ENCODE results near the gene ZNF281.

ZNF281 gene

GRCh38 chr1:200386416-200386815 is 23.4 kb downstream of the ZNF281 start:
- no peak for DNase-seq

DNA sequence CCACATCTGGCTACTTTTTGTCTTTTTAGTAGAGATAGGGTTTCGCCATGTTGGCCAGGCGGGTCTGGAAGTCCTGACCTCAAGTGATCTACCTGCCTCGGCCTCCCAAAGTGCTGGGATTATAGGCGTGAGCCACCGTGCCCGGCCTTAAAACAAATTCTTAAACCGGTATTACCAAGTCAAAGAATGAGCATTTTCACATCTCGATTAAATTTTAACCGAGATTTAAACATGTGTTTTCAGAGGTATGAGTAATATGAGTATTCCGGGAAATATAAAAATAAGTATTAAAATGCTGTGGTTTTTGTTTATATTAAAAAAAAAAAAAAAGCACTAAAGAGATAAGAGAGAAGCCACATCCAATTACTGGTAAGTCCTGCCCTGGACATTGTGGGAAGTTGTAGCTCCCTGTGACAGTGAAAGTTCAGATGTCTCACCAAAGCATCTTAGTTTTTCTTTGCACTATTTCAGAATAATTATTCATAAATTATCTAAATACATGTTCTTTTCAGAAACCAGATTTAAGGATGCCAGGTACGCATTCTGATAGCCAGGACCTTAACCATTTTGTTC is 24.9 kb downstream of the ZNF281 start:
- no peak for DNase-seq

GRCh38 chr1:200381256-200381984 is 28.4 kb downstream of the ZNF281 start:
- DNase-seq, result no peak

- no peak for DNase-seq
Observed at GRCh38 chr1:200380589-200381021, 29.2 kb downstream of the ZNF281 start.

DNA sequence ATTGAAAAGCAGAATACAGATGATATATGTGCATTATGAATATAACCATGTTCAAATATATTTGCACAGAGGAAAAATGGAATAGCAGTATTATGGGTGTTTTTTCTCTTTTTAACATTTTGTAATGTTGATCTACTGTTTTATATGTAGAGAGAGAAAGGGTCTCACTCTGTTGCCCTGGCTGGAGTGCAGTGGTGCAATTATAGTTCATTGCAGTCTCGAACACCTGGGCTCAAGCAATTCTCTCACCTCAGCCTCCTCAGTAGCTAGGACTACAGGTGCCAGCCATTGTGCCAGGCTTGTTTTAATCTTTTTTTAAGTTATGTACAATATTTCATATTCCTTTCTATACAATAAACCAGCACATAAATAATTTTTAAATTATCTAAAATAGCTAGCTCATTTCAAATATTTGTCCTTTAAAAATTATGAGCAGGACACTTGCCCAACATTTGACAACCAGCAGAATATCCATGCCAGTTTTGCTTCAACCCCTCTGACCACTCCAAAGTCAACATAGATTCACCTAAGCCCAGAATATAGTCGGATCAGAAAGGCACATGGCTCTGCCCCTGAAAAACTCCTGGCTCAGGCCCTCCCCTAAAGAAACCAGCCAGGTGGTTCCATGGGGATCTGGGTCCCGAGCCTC is 29.8 kb downstream of the ZNF281 start:
- no peak for DNase-seq

- DNase-seq, result no peak
Observed at GRCh38 chr1:200379432-200379757, 30.4 kb downstream of the ZNF281 start.

DNA sequence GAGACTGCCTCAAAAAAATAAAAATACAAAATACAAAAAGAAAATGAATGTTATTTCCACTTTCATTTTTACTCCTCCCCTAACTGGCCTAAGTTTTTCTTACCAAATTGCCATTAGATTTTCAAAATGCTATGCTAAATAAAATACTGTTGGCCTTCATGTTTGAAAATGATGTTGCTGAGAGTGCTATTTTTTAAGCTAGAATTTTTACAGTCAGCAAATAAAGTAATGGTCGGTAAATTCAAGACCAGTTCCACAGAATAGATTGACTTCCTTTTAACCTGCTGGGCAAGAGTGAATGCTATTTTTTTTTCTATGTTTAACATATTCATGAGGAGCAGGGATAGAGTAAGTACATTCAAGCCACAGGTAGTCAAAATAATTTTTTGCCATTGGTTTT is 31.7 kb downstream of the ZNF281 start:
- no peak for DNase-seq

GRCh38 chr1:200376528-200376927 is 33.3 kb downstream of the ZNF281 start:
- DNase-seq, result no peak

- DNase-seq, result no peak
Observed at GRCh38 chr1:200374569-200375295, 35.1 kb downstream of the ZNF281 start.

- DNase-seq, result no peak
Observed at GRCh38 chr1:200373811-200374231, 36.0 kb downstream of the ZNF281 start.

GRCh38 chr1:200372885-200373181 is 37.0 kb downstream of the ZNF281 start:
- DNase-seq, result no peak

DNA sequence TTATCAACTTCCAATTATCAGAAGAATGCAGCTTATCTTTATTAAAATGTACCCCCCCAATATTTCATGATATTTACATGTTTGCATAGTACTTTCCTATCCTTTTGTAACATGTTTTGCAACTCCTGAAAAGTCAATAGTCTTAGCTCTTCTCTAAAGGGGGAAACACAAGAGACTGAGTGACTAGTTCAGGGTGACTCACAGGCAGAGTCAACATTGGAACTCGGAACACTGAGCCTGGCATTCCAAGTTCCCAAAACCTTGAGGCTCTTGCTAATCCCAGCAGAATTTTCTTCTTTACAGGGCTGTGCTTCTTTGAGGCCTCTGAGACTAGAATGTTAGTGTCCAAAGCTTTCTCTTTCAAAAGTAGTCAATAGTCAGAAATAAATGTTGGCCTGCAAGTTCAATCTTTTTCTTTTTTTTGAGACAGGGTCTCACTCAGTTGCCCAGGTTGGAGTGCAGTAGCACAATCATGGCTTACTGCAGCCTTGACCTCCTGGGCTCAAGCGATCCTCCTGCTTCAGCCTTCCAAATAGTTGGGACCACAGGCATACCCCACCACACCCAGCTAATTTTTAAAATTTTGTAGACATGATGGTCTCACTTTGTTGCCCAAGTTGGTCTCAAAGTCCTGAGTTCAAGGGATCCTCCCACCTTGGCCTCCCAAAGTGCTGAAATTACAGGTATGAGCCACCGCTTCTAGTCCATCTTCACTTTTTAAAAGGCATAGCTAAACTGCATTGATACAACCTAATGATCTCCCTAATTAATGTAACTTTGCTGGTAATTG is 37.5 kb downstream of the ZNF281 start:
- no peak for DNase-seq

DNA sequence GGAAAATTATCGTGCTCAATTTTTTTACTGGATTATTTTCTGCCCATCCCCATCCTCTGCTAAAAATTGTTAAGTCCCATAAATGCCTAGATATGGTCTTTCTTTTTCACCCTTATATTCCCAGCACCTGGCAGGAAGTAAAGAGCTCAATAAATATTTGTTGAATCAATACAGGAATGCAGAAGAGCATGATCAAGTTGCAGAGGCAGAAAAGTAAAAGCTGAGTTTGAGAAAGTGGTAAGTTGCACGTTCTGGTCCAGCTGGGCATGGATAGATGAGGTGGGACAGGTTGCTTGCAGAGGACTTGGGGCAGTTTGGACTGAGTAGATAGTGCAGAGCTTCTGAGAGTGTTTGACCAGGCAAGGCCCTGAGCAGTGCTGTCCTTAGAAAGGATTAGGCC is 40.1 kb downstream of the ZNF281 start:
- DNase-seq, result no peak

DNA sequence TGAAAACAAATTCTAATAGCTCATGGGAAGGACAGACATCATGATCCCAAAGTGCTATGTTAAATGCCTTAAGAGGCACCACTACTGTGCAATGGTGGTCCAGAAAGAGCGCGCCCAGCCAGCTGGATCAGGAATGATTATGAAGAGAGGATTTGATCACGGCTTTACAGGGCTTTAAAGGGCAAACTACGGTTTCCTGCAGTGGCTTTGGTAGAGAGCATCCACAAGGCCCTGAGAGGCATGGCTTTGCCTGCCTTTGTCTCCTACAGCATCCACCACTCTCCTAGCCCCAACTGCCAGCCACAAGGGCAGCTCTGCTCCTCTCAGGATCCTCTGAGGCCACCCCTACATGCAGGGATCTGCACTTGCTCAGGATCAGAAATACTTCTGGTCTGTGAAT is 40.7 kb downstream of the ZNF281 start:
- DNase-seq, result no peak

DNA sequence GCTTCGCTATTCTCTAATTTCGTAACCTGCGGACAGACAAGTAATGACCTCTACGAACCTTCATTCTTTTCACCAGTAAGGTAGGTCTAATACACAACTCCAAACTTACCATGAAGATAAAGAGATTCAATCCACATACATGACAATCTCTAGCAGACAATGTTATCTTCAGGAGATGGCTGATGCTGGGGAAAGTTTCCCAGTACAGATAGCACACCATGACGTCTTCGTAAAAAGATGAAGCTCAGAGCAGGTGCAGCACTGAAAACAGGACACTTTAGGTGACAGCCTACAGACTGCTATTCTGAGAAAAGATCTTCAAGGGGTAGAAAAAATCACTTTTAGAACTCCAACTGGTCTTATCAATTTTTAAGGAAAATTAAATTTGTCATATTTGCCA is 41.3 kb downstream of the ZNF281 start:
- no peak for DNase-seq

DNA sequence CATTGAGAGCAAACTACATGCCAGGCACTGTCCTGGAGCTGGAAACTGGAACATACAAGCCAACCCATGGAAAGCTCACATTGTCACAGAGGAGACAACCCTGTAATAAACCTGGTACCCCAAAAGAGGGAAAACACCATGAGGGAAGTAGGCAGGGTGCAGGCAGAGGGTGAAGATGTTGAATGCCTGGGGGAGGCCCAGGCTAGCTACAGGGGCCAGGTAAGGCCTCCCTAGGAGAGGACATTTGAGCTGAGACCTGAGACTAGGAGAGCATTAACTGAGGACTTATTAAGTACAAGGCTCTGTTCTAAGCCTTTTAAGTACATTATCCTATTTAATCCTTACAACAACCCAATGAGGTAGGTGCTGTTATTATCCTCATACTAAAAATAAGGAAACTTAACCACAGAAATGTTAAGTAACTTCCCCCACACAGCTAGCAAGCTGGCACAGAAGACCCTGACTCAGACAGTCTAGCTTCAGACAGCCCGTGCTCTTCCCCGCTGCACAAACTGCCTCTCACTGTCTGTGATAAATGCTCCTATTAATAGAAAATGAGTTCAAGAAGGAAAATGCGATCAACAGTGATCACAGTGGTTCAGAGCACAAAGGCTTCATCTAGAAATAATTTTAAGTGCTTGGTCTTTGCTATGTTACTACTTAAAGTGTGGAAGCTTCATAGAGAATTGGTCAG is 41.8 kb downstream of the ZNF281 start:
- DNase-seq, result no peak

- no peak for DNase-seq
Observed at GRCh38 chr1:200366577-200367253, 43.1 kb downstream of the ZNF281 start.

DNA sequence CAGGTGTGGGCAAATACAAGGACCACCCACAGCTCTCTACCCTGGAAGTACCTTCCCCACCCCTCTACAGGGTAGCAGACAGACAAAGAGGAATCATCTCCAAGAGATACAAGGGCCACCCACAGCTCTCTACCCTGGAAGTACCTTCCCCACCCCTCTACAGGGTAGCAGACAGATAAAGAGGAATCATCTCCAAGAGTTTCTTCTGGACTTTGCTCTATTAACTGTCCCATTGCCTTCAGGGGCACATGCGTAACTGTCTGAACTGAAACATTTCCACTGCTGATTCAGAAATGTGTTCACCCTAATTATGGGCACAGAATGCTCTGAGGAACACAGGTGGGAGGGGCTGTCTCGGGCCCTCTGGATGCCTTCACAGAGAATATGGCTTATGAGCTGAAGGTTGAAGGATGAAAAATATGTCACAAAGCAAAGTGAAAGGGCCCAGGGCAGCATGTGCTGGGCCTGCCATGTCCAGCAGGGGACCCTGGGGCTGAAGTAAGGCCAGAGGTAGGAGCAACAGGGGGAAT is 43.9 kb downstream of the ZNF281 start:
- no peak for DNase-seq

GRCh38 chr1:200364831-200365230 is 45.0 kb downstream of the ZNF281 start:
- DNase-seq, result no peak

DNA sequence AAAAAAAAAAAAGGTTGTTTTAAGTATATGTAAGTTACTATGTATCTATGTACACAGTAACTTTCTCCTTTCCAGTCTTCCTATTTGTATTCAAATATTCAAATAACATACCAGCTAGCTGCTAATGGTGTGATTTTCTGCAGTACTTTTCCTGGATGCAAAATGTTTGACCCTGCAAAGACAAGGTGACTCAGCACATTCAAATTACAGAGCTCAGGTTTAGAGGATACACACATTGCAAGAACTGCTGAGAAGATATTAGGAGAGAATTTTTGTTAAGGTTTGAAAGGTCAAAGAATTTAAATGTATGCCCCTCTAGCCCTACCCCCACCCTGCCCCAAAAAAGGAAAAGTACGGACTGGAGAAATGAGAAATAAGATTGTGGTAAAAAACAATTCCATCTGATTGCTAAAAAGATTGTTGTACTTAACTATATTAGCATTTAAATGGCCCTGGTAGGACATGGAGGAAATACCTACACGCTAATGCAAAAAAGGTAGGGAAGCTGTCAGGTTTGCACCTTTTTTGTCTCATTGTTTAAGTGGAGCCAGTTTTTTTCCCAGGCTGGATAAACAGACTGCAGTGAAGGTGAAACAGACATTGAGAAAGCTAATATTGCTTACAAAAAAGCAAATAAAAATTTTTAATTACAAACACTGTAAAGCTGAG is 45.6 kb downstream of the ZNF281 start:
- no peak for DNase-seq
